Stimulated activated CD4-positive, alpha-beta T cell treated with anti-CD3 and anti-CD28 coated beads, TNF-alpha, amount 100 ng/mL, for 48 hours (primary cell): Measurements from ENCODE around the gene UBE2J2.
A peak's percentile ranks its signal among the peaks of the same experiment; 100 is the strongest.

Experiments
- DNase-seq, 3 donors: peaks; one replicate each; pipeline ENCODE4 v3.0.0-alpha.2; 2020; ENCODE audit warnings: low read depth in 3 of 3

UBE2J2 gene

DNA sequence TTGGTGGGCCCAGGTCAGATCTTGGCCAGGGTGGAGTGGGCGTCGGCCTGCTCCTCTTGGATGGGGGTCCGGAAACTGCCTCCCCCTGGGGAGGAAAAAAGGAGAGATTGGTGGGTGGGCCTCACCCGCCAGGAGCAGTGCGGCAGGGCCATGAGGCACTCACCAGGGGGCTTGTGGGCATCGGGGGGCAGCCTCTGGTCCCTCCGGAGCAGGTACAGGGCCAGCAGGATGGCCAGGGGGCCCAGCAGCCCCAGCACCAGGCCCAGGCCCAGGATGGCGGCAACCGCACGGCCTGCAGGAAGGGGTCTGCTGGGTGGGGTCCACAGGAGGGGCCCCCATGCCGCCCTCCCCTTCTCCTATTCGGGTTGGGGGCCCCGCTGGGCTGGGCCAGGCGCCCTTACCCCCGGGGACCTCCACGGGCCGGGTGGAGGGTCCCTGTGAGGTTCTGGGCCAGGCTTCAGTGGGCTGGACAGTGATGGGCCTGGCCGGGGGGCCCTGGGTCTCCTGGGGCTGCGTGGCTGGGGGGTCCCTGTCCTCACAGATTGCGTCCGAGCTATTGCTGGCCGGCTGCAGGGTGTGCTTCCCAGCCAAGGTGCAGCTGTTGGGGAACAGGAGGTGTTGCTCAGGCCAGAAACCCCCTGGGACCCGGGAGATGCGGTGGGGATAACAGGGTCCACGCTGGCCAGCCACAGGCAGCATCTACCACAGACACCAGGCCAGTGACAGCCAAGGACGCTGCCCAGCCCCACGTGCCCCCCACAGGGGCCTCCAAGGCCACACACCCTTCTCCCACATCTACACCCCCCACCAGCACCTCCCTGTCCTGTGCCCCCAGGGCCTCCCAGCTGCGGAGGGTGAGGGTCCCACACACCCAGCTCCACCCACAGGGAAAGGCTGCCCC, 61.9 kb downstream of the UBE2J2 start:
- no peak for DNase-seq

DNA sequence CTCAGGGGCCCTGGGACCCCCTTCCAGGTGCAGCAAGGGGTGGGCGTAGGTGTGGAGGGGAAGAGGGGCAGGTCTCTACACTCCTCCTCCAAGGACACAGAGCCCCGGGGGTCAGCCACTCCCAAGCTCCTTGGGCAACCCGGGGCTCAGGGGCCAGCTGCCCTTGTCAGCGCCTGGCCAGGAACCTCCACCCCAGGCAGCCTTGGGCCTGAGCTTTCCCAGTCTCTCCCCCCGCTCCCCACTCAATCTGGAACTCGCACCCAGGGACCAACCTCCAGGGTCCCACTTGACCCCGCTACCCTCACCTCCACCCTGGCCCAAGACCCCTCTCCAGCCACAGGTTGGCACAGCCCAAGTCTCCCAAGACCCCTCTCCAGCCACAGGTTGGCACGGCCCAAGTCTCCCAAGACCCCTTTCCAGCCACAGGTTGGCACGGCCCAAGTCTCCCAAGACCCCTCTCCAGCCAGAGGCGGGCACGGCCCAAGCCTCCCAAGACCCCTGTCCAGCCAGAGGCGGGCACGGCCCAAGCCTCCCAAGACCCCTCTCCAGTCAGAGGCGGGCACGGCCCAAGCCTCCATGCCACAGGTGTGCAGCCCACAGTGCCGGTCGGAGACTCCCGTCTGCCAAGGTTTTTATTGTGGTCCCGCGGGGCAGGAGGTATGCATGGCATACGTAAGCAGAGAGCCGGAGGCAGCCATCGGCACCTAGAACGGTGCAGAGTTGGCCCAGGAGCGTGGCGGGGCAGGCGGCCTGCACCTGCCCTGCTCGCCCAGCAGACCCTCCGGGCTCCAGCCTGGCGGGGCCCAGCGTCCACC, 62.7 kb downstream of the UBE2J2 start:
- no peak for DNase-seq

GRCh38 chr1:1208713-1209433, 64.8 kb downstream of the UBE2J2 start:
- peak in 1 of 3 donors; percentile 69 for DNase-seq

DNA sequence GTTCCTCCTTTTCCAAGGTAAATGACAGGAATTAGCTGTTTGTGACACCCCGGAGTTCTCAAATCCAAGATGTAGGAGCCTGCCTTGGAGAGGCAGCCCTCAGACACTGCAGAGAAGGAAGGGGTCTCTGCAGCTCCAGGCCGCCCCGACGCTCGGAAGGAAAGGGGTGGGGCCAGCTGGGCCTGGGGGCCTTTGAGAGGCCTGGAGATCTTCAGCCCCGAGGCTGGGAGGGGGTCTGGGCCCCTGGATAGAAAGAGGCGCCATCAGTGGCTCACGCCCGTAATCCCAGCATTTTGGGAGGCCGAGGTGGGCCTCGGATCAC, 66.1 kb downstream of the UBE2J2 start:
- DNase-seq = no peak

DNA sequence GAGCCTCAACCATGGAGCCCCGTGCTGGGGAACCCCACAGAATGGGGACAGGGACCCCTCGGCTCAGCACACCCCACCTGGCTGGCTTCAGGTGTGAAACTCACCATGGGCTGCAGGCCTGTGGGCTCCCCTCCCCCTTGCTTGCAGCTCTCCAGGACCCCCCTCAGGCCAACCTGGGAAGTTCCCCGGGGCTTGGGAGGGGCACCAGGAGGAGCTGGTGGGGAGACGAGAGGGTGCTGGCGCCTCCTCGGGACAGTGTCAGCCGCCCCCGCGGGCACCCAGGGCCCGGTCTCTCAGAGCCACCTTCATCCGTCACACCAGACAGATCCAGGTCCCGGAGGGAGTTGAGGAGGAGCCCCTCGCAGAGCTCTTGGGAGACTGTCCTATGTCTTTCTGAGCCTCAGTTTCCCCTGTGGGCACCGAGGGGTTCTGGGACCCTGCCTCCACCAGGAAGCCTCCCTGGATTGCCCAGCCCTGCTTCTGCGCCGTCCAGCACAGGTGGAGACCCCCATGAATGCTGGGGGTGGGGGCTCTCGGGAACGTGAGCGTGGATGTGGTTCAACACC, 66.6 kb downstream of the UBE2J2 start:
- DNase-seq = no peak

- DNase-seq = no peak
These were observed 67.2 kb downstream of the UBE2J2 start, which contains the start of gene TNFRSF18 for GRCh38 chr1:1206376-1206965. Gene TNFRSF18, minus strand, starts transcription at chr1:1206592. Its CDS starts 21 bp downstream, at chr1:1206571.

- DNase-seq = no peak
These were observed 67.8 kb downstream of the UBE2J2 start for GRCh38 chr1:1205769-1206375.

DNA sequence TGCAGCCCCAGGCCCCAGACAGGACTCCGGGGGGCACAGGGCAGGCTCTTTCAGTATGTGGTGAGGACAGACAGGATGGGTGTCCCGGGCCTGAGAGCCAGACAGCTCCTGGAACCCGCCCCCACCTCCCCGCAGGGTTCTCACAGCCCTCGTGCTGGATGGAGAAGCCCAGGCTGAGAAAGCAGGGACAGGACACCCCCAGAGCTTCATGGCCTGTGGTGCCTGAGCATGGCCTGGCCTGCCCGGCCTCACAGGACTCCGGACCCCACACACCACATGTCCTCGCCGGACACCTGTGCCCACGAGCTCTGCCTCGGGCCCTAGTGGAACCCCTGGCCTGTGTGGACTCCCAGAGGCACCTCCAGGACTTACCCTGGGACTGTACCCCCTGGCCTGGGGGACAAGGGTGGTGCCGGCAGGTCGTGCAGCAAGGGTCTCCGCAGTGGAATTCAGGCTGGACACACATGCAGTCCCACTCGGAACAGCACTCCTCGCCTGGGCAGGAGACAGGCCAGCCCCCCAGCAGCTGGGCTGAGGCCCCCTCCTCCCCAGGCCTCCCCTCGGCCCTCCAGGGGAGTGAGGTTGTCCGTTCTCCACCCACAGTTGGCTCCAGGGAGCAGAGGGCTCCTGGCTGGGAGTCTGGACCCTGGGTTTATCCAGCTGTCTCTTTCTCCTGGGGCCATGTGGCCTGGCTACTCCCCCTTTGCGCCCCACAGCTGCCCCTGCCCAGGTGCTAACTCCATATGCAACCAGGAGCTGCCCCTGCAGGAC, 68.5 kb downstream of the UBE2J2 start:
- no peak for DNase-seq

- no peak for DNase-seq
These were observed 69.2 kb downstream of the UBE2J2 start for GRCh38 chr1:1204425-1204920.
